K562 (cell line): Measurements from ENCODE around the gene PLXNA3. TPM values are rescaled to one million over a fixed set of nuclear protein-coding genes. Genes with fewer than 3 reads are reported as not detected.
A peak's percentile ranks its signal among the peaks of the same experiment; 100 is the strongest.

ENCODE experiments used
- CBX3 ChIP-seq, 2 experiments: IDR thresholded peaks; 1 replicate in 1 of 2; 2 replicates in 1 of 2; pipeline ENCODE4 v1.6.1; 2012; ENCODE audit warnings: inconsistent platforms in 2 of 2, low read length in 2 of 2, borderline replicate concordance in 1 of 2, control low read depth in 1 of 2
- CHD1 ChIP-seq: fragments of 200-600 bp; sonication (generic); IDR thresholded peaks from one replicate; pipeline ENCODE4 v1.6.1; 2012; ENCODE audit warnings: mild to moderate bottlenecking, moderate library complexity, low read length, inconsistent platforms
- HDAC2 ChIP-seq: fragments of 450-650 bp; IDR thresholded peaks from 2 replicates; pipeline ENCODE4 v1.6.1; 2016; ENCODE audit warnings: mild to moderate bottlenecking
- HMG20A ChIP-seq: fragments of 450-650 bp; formaldehyde crosslinking; conservative IDR thresholded peaks from 2 replicates; pipeline ENCODE4 v1.4.0; 2020; ENCODE audit warnings: mild to moderate bottlenecking, mixed read lengths
- LEF1 ChIP-seq: fragments of 450-650 bp; IDR thresholded peaks from 2 replicates; pipeline ENCODE4 v1.6.1; 2016; ENCODE audit warnings: mild to moderate bottlenecking
- MTA2 ChIP-seq: fragments of 450-650 bp; IDR thresholded peaks from 2 replicates; pipeline ENCODE4 v1.6.1; 2016; ENCODE audit warnings: low read depth
- NCOA1 ChIP-seq: fragments of 450-650 bp; IDR thresholded peaks from 2 replicates; pipeline ENCODE4 v1.6.1; 2016; ENCODE audit warnings: low read depth
- POLR2A ChIP-seq: fragments of 450-650 bp; conservative IDR thresholded peaks from 2 replicates; pipeline ENCODE4 v1.6.1; 2016
- POLR2G ChIP-seq: fragments of 200-400 bp; formaldehyde crosslinking; IDR thresholded peaks from 2 replicates; pipeline ENCODE4 v1.6.1; 2017; ENCODE audit warnings: low read depth, mild to moderate bottlenecking, antibody characterized with exemption, low read length, moderate library complexity
- SIX5 ChIP-seq, 2 experiments: IDR thresholded peaks; 2 replicates each; pipeline ENCODE4 v1.6.1; 2011; ENCODE audit warnings: low read length in 2 of 2, borderline replicate concordance in 1 of 2, low read depth in 1 of 2, mild to moderate bottlenecking in 1 of 2, moderate library complexity in 1 of 2; ENCODE audit not compliant: insufficient read depth in 1 of 2
- ZNF174 ChIP-seq: fragments of 250-450 bp; sonication (Bioruptor Pico); IDR thresholded peaks from 2 replicates; pipeline ENCODE4 v1.4.0; 2020; ENCODE audit warnings: mild to moderate bottlenecking
- ZNF407 ChIP-seq: fragments of 450-650 bp; IDR thresholded peaks from 2 replicates; pipeline ENCODE4 v1.6.1; 2016; ENCODE audit warnings: low read depth
- ZNF431 ChIP-seq: sonication (generic); formaldehyde crosslinking; IDR thresholded peaks from 2 replicates; pipeline ENCODE4 v1.8.0; 2022; ENCODE audit warnings: mild to moderate bottlenecking, missing genetic modification reagents
- polyA plus RNA-seq, 8 experiments: library from polyadenylated mRNA; depleted of rRNA in 4 of 8; stranded (reverse) in 5 of 8; unstranded in 3 of 8; fragments of >200 nt; fragmentation: Nextera tagmentation in 2 of 8; fragmentation: Illumina TruSeq in 1 of 8; extraction: Ambion mirVana in 2 of 8; extraction: Trizol in 1 of 8; gene quantifications; 2 replicates each; pipeline versions ENCODE4 v1.2.1 to v1.2.3, GENCODE V29; 2011 to 2014; ENCODE audit warnings: inconsistent platforms in 1 of 8, missing spikeins in 1 of 8
- total RNA-seq, 7 experiments: library from RNA; depleted of rRNA in 6 of 7; stranded (reverse); fragments of >200 nt in 6 of 7; fragmentation: Illumina TruSeq in 2 of 7; extraction: Trizol in 2 of 7; gene quantifications; 2 replicates each; pipeline versions ENCODE4 v1.2.1 to v1.2.3, GENCODE V29; 2011 to 2021; ENCODE audit warnings: low replicate concordance in 1 of 7
- TF ChIP-seq, protein P1 (sequence below): IDR thresholded peaks from 3 replicates; pipeline ENCODE4 v1.6.1; 2011; ENCODE audit warnings: borderline replicate concordance, mild to moderate bottlenecking; ENCODE audit not compliant: insufficient read length, insufficient read depth
- TF ChIP-seq, protein P2 (sequence below): fragments of 250-450 bp; sonication (Bioruptor Pico); IDR thresholded peaks from 2 replicates; pipeline ENCODE4 v1.4.0; 2020
- TF ChIP-seq, protein P3 (sequence below): IDR thresholded peaks from 2 replicates; pipeline ENCODE4 v1.6.1; 2012; ENCODE audit warnings: low read depth, low read length, improper control_type of control experiment, borderline replicate concordance

PLXNA3 gene
- total and polyA plus RNA-seq, 9 of the 15 experiments (the other 6 are each of a cell fraction or from before 2014, with no cell fraction given) = 0.32 to 47.8 (median 7.5) TPM

GRCh38 chrX:154436983-154437752 is 20.9 kb upstream of the PLXNA3 start, which contains the start of gene GDI1 (continued):
- TF ChIP-seq, protein P1, sequence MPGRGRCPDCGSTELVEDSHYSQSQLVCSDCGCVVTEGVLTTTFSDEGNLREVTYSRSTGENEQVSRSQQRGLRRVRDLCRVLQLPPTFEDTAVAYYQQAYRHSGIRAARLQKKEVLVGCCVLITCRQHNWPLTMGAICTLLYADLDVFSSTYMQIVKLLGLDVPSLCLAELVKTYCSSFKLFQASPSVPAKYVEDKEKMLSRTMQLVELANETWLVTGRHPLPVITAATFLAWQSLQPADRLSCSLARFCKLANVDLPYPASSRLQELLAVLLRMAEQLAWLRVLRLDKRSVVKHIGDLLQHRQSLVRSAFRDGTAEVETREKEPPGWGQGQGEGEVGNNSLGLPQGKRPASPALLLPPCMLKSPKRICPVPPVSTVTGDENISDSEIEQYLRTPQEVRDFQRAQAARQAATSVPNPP = no peak
- TF ChIP-seq HMG20A (CRISPR knock-in tag) (no peak), LEF1 (no peak), MTA2 (no peak), NCOA1 (no peak), ZNF407 (no peak), POLR2A (peak; percentile 26; the same call in 1 of the 2 replicates), CHD1 (no peak), HDAC2 (no peak), SIX5 (IDR thresholded peaks at IDR 0.05; ENCODE audit: borderline replicate concordance in 1 of 2, insufficient read depth in 1 of 2, low read depth in 1 of 2, low read length in 2 of 2) (no peak), CBX3 (IDR thresholded peaks at IDR 0.05; ENCODE audit: borderline replicate concordance in 1 of 2, low read length in 2 of 2) (no peak), ZNF174 (no peak), POLR2G (peak; percentile 71), ZNF431 (CRISPR knock-in tag) (no peak)
- TF ChIP-seq, protein P2, sequence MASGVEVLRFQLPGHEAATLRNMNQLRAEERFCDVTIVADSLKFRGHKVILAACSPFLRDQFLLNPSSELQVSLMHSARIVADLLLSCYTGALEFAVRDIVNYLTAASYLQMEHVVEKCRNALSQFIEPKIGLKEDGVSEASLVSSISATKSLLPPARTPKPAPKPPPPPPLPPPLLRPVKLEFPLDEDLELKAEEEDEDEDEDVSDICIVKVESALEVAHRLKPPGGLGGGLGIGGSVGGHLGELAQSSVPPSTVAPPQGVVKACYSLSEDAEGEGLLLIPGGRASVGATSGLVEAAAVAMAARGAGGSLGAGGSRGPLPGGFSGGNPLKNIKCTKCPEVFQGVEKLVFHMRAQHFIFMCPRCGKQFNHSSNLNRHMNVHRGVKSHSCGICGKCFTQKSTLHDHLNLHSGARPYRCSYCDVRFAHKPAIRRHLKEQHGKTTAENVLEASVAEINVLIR (CRISPR knock-in tag) = no peak
- TF ChIP-seq, protein P3, sequence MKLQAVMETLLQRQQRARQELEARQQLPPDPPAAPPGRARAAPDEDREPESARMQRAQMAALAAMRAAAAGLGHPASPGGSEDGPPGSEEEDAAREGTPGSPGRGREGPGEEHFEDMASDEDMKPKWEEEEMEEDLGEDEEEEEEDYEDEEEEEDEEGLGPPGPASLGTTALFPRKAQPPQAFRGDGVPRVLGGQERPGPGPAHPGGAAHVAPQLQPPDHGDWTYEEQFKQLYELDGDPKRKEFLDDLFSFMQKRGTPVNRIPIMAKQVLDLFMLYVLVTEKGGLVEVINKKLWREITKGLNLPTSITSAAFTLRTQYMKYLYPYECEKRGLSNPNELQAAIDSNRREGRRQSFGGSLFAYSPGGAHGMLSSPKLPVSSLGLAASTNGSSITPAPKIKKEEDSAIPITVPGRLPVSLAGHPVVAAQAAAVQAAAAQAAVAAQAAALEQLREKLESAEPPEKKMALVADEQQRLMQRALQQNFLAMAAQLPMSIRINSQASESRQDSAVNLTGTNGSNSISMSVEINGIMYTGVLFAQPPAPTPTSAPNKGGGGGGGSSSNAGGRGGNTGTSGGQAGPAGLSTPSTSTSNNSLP = no peak
